PC-9 (cell line): ENCODE results near the gene FLNC. TPM values are rescaled to one million over a fixed set of nuclear protein-coding genes. Genes with fewer than 3 reads are reported as not detected.

Experiments
- BruUV-seq: library from RNA; stranded (reverse); fragments of 400-500 nt; replicated peaks from 2 replicates; lab custom pipeline; 2021; lab: Mats Ljungman, UMichigan
- CTCF ChIA-PET: fragments of 300-600 bp; sonication (Branson Sonifier 250); formaldehyde crosslinking; loops from one replicate; lab custom pipeline; 2022; ENCODE audit warnings: antibody characterized with exemption; lab: Charles Lee
- POLR2A ChIA-PET: fragments of 300-600 bp; sonication (Branson Sonifier 250); formaldehyde crosslinking; loops from one replicate; lab custom pipeline; 2022; ENCODE audit warnings: antibody characterized with exemption; ENCODE audit not compliant: unreplicated experiment; lab: Charles Lee
- DNase-seq, 2 experiments: peaks; one replicate each; pipeline versions ENCODE4 v3.0.0 to v3.0.0-alpha.2; 2015 to 2022; ENCODE audit warnings: mixed read lengths in 1 of 2
- H2AFZ ChIP-seq: fragments of 200-600 bp; sonication (generic); 2 replicates; pipeline ENCODE4 v1.8.1; 2017; ENCODE audit warnings: antibody characterized with exemption
- H3F3A ChIP-seq: fragments of 200-600 bp; sonication (generic); 2 replicates; pipeline ENCODE4 v1.8.1; 2017; ENCODE audit warnings: antibody characterized with exemption, mild to moderate bottlenecking, low read depth; ENCODE audit not compliant: insufficient read depth
- H3K27ac ChIP-seq: fragments of 200-600 bp; sonication (generic); 2 replicates; pipeline ENCODE4 v1.6.1; 2016; ENCODE audit warnings: mixed run types
- H3K27me3 ChIP-seq: fragments of 200-600 bp; sonication (generic); 2 replicates; pipeline ENCODE4 v1.6.1; 2016; ENCODE audit warnings: low read depth, mixed run types; ENCODE audit not compliant: insufficient read depth
- H3K36me3 ChIP-seq: fragments of 200-600 bp; sonication (generic); 2 replicates; pipeline ENCODE4 v1.6.1; 2016; ENCODE audit warnings: low read depth, mixed run types
- H3K4me1 ChIP-seq: fragments of 200-600 bp; sonication (generic); replicated peaks from 2 replicates; pipeline ENCODE4 v1.6.1; 2016; ENCODE audit warnings: mixed run types; ENCODE audit not compliant: insufficient read depth
- H3K4me2 ChIP-seq: fragments of 200-600 bp; sonication (generic); 2 replicates; pipeline ENCODE4 v1.6.1; 2017; ENCODE audit warnings: mixed run types
- H3K4me3 ChIP-seq: fragments of 200-600 bp; sonication (generic); 2 replicates; pipeline ENCODE4 v1.6.1; 2016; ENCODE audit warnings: mixed run types
- H3K79me2 ChIP-seq: fragments of 200-600 bp; sonication (generic); 2 replicates; pipeline ENCODE4 v1.6.1; 2017; ENCODE audit warnings: low read depth, mixed run types
- H3K9me2 ChIP-seq: fragments of 200-600 bp; sonication (generic); 2 replicates; pipeline ENCODE4 v1.8.1; 2017; ENCODE audit warnings: mild to moderate bottlenecking; ENCODE audit not compliant: insufficient read depth
- H3K9me3 ChIP-seq: fragments of 200-600 bp; sonication (generic); 2 replicates; pipeline ENCODE4 v1.8.1; 2016; ENCODE audit warnings: low read depth; ENCODE audit not compliant: insufficient read depth
- H4K20me1 ChIP-seq: fragments of 200-600 bp; sonication (generic); 2 replicates; pipeline ENCODE4 v1.8.1; 2017; ENCODE audit not compliant: insufficient read depth
- EZH2 ChIP-seq: fragments of 200-600 bp; sonication (generic); IDR thresholded peaks from 2 replicates; pipeline ENCODE4 v1.8.0; 2017; ENCODE audit warnings: antibody characterized with exemption, low read depth
- intact Hi-C: fragments of 100-400 bp; cut with micrococcal nuclease; formaldehyde crosslinking; loops from one replicate; pipeline ENCODE4 v1.10.0; 2022; ENCODE audit not compliant: unreplicated experiment
- total RNA-seq: library from RNA; stranded (reverse); gene quantifications from 2 replicates; pipeline ENCODE4 v1.2.3, GENCODE V29; 2021
- TF ChIP-seq, protein P1 (sequence below): fragments of 200-600 bp; sonication (generic); conservative IDR thresholded peaks from 2 replicates; pipeline ENCODE4 v1.6.1; 2017; ENCODE audit warnings: mixed run types, antibody characterized with exemption, mild to moderate bottlenecking, moderate library complexity

Gene FLNC
- total RNA-seq, 1 experiment from 2014 or later, result 75.5 TPM

DNA sequence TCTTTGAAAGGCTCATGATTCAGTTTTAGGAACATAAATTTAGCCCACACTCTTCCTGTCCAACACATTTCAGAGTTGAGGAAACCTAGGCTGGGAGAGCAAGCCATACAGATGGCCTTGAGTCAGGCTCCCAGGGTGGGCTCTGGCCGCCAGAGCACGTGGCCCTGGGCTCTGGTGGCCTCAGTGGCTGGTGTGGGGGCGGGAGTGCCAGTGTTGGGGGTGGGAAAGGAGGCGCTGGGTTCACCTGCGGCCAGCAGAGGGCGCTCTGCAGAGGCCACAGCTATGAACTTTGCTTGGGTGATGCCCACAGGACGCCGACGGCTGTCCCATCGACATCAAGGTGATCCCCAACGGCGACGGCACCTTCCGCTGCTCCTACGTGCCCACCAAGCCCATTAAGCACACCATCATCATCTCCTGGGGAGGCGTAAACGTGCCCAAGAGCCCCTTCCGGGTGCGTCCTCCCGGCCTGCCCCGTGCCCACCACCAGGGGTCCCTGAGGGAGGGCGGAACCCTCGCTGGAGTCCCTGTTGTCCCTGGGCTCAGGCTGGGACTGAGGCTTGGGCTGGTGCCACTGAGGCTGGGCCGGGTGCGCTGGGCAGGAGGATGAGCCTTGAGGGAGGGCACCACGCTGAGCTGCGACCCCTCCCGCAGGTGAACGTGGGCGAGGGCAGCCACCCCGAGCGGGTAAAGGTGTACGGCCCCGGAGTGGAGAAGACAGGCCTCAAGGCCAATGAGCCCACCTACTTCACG is 11.9 kb downstream of the FLNC start:
- DNase-seq, result peak in 1 of 2 experiments; percentile 33
- H4K20me1 ChIP-seq, result no peaks in the 10 kb centered on the region

DNA sequence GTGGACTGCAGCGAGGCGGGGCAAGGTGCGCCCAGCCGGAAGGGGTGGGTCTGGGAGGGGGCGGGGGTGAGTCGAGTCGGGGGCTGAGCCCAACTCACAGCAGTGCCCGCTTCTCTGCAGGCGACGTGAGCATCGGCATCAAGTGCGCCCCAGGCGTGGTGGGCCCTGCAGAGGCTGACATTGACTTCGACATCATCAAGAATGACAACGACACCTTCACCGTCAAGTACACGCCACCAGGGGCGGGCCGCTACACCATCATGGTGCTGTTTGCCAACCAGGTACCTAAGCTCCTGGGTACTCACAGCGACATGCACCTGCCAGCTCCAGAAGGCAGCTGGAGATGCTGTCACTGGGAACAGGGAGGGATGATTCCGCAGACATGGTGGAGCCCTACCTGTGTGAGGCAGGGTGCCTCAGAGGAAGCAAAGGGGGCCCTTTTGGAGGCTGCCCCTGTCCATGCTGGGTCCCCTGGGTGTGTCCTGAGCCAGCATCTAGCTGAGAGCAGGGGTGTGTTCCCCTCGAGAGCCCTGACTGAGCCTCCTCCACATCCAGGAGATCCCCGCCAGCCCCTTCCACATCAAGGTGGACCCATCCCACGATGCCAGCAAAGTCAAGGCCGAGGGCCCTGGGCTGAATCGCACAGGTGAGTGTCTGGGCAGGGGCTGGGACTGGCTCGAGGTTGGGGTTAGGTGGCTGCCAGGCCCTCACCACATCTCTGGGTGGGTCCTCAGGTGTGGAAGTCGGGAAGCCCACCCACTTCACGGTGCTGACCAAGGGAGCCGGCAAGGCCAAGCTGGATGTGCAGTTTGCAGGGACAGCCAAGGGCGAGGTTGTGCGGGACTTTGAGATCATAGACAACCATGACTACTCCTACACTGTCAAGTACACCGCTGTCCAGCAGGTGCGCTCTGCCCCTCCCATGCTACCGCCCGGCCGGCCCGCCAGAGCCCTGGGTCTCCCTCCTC is 12.8 kb downstream of the FLNC start:
- DNase-seq, result no peak
- H3K36me3 ChIP-seq, result no peaks in the 10 kb centered on the region
- H3K27ac ChIP-seq, result no peak overlapping the region
- no peaks in the 10 kb centered on the region for H4K20me1 ChIP-seq
- TF ChIP-seq, protein P1, sequence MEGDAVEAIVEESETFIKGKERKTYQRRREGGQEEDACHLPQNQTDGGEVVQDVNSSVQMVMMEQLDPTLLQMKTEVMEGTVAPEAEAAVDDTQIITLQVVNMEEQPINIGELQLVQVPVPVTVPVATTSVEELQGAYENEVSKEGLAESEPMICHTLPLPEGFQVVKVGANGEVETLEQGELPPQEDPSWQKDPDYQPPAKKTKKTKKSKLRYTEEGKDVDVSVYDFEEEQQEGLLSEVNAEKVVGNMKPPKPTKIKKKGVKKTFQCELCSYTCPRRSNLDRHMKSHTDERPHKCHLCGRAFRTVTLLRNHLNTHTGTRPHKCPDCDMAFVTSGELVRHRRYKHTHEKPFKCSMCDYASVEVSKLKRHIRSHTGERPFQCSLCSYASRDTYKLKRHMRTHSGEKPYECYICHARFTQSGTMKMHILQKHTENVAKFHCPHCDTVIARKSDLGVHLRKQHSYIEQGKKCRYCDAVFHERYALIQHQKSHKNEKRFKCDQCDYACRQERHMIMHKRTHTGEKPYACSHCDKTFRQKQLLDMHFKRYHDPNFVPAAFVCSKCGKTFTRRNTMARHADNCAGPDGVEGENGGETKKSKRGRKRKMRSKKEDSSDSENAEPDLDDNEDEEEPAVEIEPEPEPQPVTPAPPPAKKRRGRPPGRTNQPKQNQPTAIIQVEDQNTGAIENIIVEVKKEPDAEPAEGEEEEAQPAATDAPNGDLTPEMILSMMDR, result no peak
- no peak for TF ChIP-seq EZH2
- intact Hi-C loops, result no loop called here
- H3K4me1 ChIP-seq, result no peaks in the 10 kb centered on the region
- no peak overlapping the region for H2AFZ ChIP-seq
- H3K9me3 ChIP-seq, result no peaks in the 10 kb centered on the region
- H3K4me3 ChIP-seq, result no peak overlapping the region
- BruUV-seq, result TSS peak; percentile 7
- POLR2A ChIA-PET, result interaction anchor here (0.5 kb wide), 1 partner anchor 253 kb away, joined by 6 read pairs; no protein-coding TSS in a partner anchor
- no peaks in the 10 kb centered on the region for H3K9me2 ChIP-seq
- CTCF ChIA-PET, result no interaction called here
- no peaks in the 10 kb centered on the region for H3K79me2 ChIP-seq
- H3F3A ChIP-seq, result no peaks in the 10 kb centered on the region
- no peak overlapping the region for H3K4me2 ChIP-seq
- H3K27me3 ChIP-seq, result no peaks in the 10 kb centered on the region

More for the DNA sequence above, 11.9 kb downstream of the FLNC start:
- intact Hi-C loops, result no loop called here
- H3K4me3 ChIP-seq, result no peak overlapping the region
- POLR2A ChIA-PET, result no interaction called here
- no peaks in the 10 kb centered on the region for H3K27me3 ChIP-seq
- H3K4me1 ChIP-seq, result no peaks in the 10 kb centered on the region
- CTCF ChIA-PET, result interaction anchor here (0.7 kb wide), 1 partner anchor 261 kb away, joined by 3 read pairs; no protein-coding TSS in a partner anchor
- H3F3A ChIP-seq, result no peaks in the 10 kb centered on the region
- TF ChIP-seq, protein P1, result peak; percentile 73
- no peak for TF ChIP-seq EZH2
- H3K9me2 ChIP-seq, result no peaks in the 10 kb centered on the region
- no peaks in the 10 kb centered on the region for H3K36me3 ChIP-seq
- H3K4me2 ChIP-seq, result no peak overlapping the region
- no peaks in the 10 kb centered on the region for H3K9me3 ChIP-seq
- no peak overlapping the region for H2AFZ ChIP-seq
- no peak overlapping the region for H3K27ac ChIP-seq
- no peaks in the 10 kb centered on the region for H3K79me2 ChIP-seq
- BruUV-seq, result no TSS peak

DNA sequence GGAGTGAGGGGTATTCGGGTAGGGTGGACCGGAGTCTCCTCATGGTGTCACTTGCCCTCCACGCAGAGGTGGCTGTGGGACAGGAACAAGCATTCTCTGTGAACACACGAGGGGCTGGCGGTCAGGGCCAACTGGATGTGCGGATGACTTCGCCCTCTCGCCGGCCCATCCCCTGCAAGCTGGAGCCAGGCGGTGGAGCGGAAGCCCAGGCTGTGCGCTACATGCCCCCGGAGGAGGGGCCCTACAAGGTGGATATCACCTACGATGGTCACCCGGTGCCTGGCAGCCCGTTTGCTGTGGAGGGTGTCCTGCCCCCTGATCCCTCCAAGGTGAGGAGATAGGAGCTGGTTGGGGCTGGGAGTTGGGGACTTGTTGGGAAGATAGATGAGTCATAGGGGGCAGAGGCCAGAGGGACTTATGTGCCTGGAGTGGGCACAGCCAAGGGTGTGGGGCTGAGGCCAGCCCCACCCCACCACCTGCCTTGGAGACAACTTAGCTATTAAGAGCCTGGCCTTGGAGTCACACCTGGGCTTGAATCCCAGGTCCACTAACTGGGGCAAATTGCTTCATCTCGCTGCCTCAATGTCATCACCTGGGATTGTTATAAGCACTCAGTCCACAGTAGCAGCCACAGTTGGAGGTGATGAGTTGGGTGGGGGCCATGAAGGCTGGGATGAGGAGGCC is 13.9 kb downstream of the FLNC start:
- H3K4me2 ChIP-seq, result no peak overlapping the region
- intact Hi-C loops, result no loop called here
- H2AFZ ChIP-seq, result no peak overlapping the region
- H3K9me3 ChIP-seq, result no peaks in the 10 kb centered on the region
- no peak overlapping the region for H3K27ac ChIP-seq
- no peaks in the 10 kb centered on the region for H3K79me2 ChIP-seq
- H3K9me2 ChIP-seq, result no peaks in the 10 kb centered on the region
- H4K20me1 ChIP-seq, result no peaks in the 10 kb centered on the region
- no peaks in the 10 kb centered on the region for H3K36me3 ChIP-seq
- DNase-seq, result no peak
- BruUV-seq, result no TSS peak
- TF ChIP-seq, protein P1, result no peak
- no peak for TF ChIP-seq EZH2
- H3K4me1 ChIP-seq, result no peaks in the 10 kb centered on the region
- no peaks in the 10 kb centered on the region for H3K27me3 ChIP-seq
- CTCF ChIA-PET, result no interaction called here
- H3K4me3 ChIP-seq, result no peak overlapping the region
- H3F3A ChIP-seq, result no peaks in the 10 kb centered on the region
- POLR2A ChIA-PET, result no interaction called here
